GM19240 (cell line): Measurements from ENCODE around the gene RBM20.

Source experiments
- DNase-seq: peaks from one replicate; pipeline ENCODE4 v3.0.0; 2011; ENCODE audit warnings: low spot score; ENCODE audit not compliant: insufficient read length

RBM20 gene

GRCh38 chr10:110808615-110809014, 164.5 kb downstream of the RBM20 start:
- DNase-seq: no peak

DNA sequence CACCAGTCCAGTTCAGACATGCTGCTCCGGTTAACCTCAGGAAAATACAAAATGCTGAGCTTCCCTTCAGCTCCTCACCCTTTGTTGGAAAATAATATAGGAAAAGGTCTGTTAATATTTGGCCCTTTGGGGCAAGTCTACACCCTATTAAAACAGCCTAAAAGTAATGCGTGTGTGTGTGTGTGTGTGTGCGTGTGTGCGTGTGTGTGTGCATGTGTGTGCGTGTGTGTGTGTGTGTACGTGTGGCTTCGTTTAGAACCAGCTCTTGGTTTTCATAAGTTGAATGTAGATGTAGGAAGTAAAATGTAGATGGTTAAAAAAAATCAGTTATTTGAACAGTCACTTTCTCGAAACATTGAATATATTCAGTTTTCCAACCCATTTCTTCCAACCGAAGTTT, 166.5 kb downstream of the RBM20 start:
- no peak for DNase-seq

DNA sequence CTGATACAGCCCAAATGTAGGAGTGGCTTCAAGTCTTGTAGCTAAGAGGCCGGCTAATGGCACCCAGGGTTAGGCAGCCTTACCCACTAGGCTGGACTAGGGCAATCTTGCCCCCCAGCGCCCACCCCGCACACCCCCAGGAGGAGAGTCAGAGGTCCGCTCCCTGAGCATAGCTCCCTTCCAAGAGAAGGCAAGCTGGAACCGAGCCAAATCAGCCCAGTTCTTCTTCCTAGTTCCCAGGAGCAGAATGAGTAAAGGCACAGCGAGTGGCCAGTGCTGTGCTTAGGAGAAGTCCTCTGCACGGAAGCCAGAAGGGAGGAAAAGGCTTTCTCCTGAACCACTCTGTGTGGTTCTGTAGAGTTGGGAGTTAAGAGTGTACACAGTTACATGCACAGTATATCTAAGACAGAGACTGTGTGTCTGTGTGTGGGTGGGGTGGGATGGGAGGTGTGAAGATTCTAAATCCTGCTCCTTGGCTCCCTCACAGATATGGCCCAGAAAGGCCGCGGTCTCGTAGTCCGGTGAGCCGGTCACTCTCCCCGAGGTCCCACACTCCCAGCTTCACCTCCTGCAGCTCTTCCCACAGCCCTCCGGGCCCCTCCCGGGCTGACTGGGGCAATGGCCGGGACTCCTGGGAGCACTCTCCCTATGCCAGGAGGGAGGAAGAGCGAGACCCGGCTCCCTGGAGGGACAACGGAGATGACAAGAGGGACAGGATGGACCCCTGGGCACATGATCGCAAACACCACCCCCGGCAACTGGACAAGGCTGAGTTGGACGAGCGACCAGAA, 167.8 kb downstream of the RBM20 start:
- DNase-seq: no peak

DNA sequence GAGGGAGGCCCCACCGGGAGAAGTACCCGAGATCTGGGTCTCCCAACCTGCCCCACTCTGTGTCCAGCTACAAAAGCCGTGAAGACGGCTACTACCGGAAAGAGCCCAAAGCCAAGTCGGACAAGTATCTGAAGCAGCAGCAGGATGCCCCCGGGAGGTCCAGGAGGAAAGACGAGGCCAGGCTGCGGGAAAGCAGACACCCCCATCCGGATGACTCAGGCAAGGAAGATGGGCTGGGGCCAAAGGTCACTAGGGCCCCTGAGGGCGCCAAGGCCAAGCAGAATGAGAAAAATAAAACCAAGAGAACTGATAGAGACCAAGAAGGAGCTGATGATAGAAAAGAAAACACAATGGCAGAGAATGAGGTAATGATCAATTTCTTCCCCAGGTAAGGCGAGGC, 168.4 kb downstream of the RBM20 start:
- no peak for DNase-seq

GRCh38 chr10:110813743-110814472, 169.8 kb downstream of the RBM20 start:
- DNase-seq: no peak

DNA sequence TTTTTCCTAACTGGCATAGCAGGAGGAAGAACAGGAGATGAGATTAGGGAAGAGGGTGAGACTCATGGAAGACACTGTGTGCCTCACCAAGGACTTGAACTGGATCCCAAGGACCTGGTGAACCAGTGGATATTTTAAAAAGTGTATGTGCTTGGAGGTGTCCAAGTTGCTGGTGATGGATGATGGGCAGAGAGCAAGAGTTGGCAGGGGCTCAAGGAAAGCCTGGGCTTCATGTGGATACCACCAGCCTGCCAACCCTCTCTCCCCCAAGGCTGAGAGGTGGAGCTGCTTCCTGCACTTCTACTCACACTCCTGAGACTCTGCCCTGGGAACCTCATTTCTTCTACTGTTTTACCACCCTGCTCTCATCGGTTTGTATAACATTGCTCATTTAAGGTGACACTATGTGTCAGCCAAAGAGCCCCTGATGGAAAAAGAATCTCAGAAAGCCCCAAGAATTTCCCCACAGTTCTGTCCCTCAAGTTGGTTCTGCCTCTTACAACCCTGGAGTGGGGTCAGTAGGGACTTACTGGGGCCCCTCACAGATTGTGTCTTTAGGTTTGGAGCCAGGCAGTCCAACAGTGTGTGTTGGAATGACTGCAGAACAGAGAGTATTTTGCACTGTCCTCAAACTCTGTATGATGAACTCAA, 171.3 kb downstream of the RBM20 start:
- no peak for DNase-seq

DNA sequence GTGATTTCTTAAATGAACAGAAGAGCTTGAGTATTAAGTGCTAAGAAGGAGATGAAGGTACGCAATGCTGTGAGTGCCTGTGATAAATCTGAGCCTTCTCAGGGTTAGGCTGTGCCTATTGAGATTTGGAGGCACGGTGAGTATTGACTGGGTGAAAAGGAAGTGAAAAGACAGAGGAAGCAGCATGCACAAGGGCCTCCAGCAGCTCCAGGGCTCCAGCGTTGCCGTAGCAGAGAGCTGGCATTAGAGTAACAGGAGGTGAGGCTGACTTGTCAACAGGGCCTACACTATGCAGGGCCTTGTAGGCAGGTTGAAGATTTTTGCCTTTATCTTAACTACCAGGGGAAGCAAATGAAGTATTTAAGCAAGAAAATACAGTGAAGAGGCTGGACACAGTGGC, 173.5 kb downstream of the RBM20 start:
- DNase-seq: no peak

- DNase-seq: no peak
Measured at GRCh38 chr10:110818311-110819256, 174.4 kb downstream of the RBM20 start.

GRCh38 chr10:110820321-110820814, 176.2 kb downstream of the RBM20 start:
- no peak for DNase-seq

- no peak for DNase-seq
Measured at GRCh38 chr10:110821508-110821907, 177.4 kb downstream of the RBM20 start.

GRCh38 chr10:110822035-110822711, 178.0 kb downstream of the RBM20 start:
- no peak for DNase-seq

GRCh38 chr10:110822712-110823311, 178.7 kb downstream of the RBM20 start:
- DNase-seq: no peak

- DNase-seq: no peak
Measured at GRCh38 chr10:110824152-110824441, 180.0 kb downstream of the RBM20 start.

GRCh38 chr10:110824660-110825059, 180.5 kb downstream of the RBM20 start:
- DNase-seq: no peak

GRCh38 chr10:110825508-110825907, 181.4 kb downstream of the RBM20 start:
- no peak for DNase-seq

- no peak for DNase-seq
Measured at GRCh38 chr10:110827410-110827809, 183.3 kb downstream of the RBM20 start.

DNA sequence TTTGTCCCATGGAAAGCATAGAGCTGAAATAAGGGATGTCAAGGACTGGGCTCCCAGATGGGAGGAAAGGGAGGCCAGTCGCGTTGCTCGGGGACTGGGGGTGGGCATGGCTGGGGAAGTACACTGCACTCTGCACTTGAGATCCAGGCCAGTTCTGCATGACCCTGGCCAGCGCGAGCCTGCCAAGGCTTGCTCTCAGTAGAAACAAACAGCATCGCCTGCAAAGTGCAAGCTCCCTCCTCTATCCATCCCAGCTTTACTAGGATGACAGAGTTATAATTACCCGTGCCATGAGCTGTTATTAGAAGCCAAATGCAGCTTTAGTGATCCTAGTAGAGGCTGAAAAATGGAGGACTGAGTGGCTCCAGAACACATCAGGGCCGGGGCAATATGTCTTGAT, 183.7 kb downstream of the RBM20 start:
- DNase-seq: no peak

- DNase-seq: no peak
Measured at GRCh38 chr10:110828525-110828924, 184.4 kb downstream of the RBM20 start.

DNA sequence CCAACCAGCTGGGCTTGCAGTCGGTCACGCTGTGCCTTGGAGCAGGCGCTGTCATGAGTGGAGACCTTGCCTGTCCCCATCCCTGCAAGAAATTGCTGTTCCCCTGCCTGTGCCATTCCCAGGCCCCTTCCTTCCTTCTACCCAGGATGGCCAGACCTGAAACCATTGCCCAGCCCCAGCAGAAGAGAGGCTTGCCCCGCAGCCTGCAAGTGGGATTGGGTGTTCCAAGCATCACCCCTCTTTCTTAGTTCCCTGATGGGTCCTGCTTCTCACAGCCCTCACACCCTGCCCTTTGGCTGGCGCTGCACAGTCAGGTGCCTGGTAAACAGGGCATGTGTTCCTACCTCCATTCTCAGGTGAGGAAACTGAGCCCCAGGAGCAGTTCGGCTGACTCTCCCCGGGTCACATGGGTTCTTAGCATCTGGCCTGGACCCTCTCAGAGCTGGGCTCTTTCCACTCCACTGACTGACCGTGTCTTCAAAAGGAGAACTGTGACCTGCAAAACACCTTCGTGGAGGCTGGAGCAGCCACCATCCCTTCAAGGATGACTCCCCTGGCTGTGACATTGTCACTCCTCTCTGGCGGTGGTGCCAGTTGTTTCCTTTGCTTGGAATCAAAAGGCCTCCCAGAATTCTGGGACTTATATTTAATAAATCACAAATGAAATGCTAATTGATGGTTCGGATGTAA, 185.7 kb downstream of the RBM20 start:
- no peak for DNase-seq
